HepG2 (cell line): ENCODE data around the gene GCLC. TPM values are rescaled to one million over a fixed set of nuclear protein-coding genes. Genes with fewer than 3 reads are reported as not detected.

Source experiments
- ATAC-seq: fragments of 200-7000 bp; cut with Tn5 transposase; 3 replicates; pipeline ENCODE4 v1.9.1; 2020; ENCODE audit warnings: mild to moderate bottlenecking, moderate library complexity
- BruUV-seq: library from RNA; stranded (reverse); fragments of 400-500 nt; replicated peaks from 2 replicates; lab custom pipeline; 2021; lab: Mats Ljungman, UMichigan
- CTCF ChIA-PET: fragments of 300-600 bp; formaldehyde crosslinking; extraction: SDS; loops from one replicate; lab custom pipeline; 2021; ENCODE audit warnings: low total read pairs, inconsistent platforms, low intra/inter-chr PET ratio; lab: Yijun Ruan, JAX
- POLR2A ChIA-PET: fragments of 350-600 bp; sonication (Branson Sonifier 250); formaldehyde crosslinking; loops from one replicate; lab custom pipeline; 2020; ENCODE audit warnings: antibody characterized with exemption, inconsistent platforms; lab: Yijun Ruan, JAX
- DNase-seq: peaks from one replicate; pipeline ENCODE4 v3.0.0-alpha.2; 2015; ENCODE audit warnings: low spot score
- FAIRE-seq: peaks from 3 replicates; lab custom pipeline; 2011; peaks lifted over from hg19 to GRCh38; lab: Jason Lieb, UNC
- H2AFZ ChIP-seq: one replicate; pipeline ENCODE4 v1.6.1; 2011; ENCODE audit warnings: low read length, inconsistent platforms
- H3K27ac ChIP-seq: fragments of 300-600 bp; 3 replicates; pipeline ENCODE4 v1.8.0; 2011; ENCODE audit warnings: mixed run types, mild to moderate bottlenecking, mixed read lengths, low read length, inconsistent platforms; ENCODE audit not compliant: insufficient read depth; ENCODE audit errors: extremely low read length
- H3K27me3 ChIP-seq, 2 experiments: fragments of 200-600 bp in 1 of 2; 2 replicates in 1 of 2; 3 replicates in 1 of 2; pipeline versions ENCODE4 v1.6.0 to v1.8.0; 2011; ENCODE audit warnings: low read length in 2 of 2, mild to moderate bottlenecking in 2 of 2, moderate library complexity in 2 of 2, inconsistent platforms in 1 of 2; ENCODE audit not compliant: insufficient read depth in 2 of 2, control insufficient read depth in 1 of 2
- H3K36me3 ChIP-seq, 2 experiments: fragments of 200-600 bp in 1 of 2; replicated peaks in 1 of 2; 2 replicates in 1 of 2; 3 replicates in 1 of 2; pipeline versions ENCODE4 v1.5.1 to v1.8.0; 2011; ENCODE audit warnings: low read length in 2 of 2, inconsistent platforms in 1 of 2; ENCODE audit not compliant: insufficient read depth in 2 of 2, control insufficient read depth in 1 of 2
- H3K4me1 ChIP-seq: 2 replicates; pipeline ENCODE4 v1.5.1; 2012; ENCODE audit warnings: low read length, inconsistent platforms; ENCODE audit not compliant: insufficient read depth
- H3K4me2 ChIP-seq: 2 replicates; pipeline ENCODE4 v1.6.0; 2011; ENCODE audit warnings: low read depth, low read length, inconsistent platforms
- H3K4me3 ChIP-seq, 3 experiments: fragments of 200-600 bp in 1 of 3; sonication (generic), shearing (Covaris generic) in 1 of 3; replicated peaks in 1 of 3; 2 replicates each; pipeline ENCODE4 v1.5.1; 2011 to 2016; ENCODE audit warnings: low read length in 3 of 3, inconsistent platforms in 2 of 3, low read depth in 2 of 3, mild to moderate bottlenecking in 2 of 3, control low read depth in 1 of 3, mixed read lengths in 1 of 3; ENCODE audit not compliant: insufficient read depth in 1 of 3
- H3K79me2 ChIP-seq: one replicate; pipeline ENCODE4 v1.6.1; 2011; ENCODE audit warnings: low read length, inconsistent platforms; ENCODE audit not compliant: insufficient read depth
- H3K9ac ChIP-seq: 2 replicates; pipeline ENCODE4 v1.6.0; 2011; ENCODE audit warnings: mild to moderate bottlenecking, low read depth, low read length, inconsistent platforms; ENCODE audit not compliant: insufficient read depth
- H3K9me3 ChIP-seq: 2 replicates; pipeline ENCODE4 v1.5.1; 2012; ENCODE audit warnings: mild to moderate bottlenecking, low read length
- H4K20me1 ChIP-seq: 2 replicates; pipeline ENCODE4 v1.6.0; 2011; ENCODE audit warnings: inconsistent platforms, mild to moderate bottlenecking, low read length, moderate library complexity; ENCODE audit not compliant: insufficient read depth
- CREB1 ChIP-seq, 2 experiments: fragments of 450-650 bp in 1 of 2; IDR thresholded peaks; 2 replicates each; pipeline ENCODE4 v1.6.1; 2016 to 2017; ENCODE audit warnings: control low read depth in 1 of 2, mild to moderate bottlenecking in 1 of 2, missing compliant biosample characterization in 1 of 2, missing genetic modification characterization in 1 of 2
- GATAD1 ChIP-seq: IDR thresholded peaks from 2 replicates; pipeline ENCODE4 v1.6.1; 2016; ENCODE audit warnings: missing genetic modification reagents, missing compliant biosample characterization
- POLR2A ChIP-seq, 2 experiments: IDR thresholded peaks; 2 replicates each; pipeline ENCODE4 v1.6.1; 2011; ENCODE audit warnings: low read depth in 2 of 2, low read length in 2 of 2, mild to moderate bottlenecking in 1 of 2, moderate library complexity in 1 of 2; ENCODE audit not compliant: insufficient read depth in 1 of 2
- PRDM15 ChIP-seq: sonication (generic); formaldehyde crosslinking; IDR thresholded peaks from 2 replicates; pipeline ENCODE4 v1.4.0; 2020; ENCODE audit warnings: missing genetic modification reagents
- SAP130 ChIP-seq: IDR thresholded peaks from 2 replicates; pipeline ENCODE4 v1.6.1; 2016; ENCODE audit warnings: low read depth
- SIX4 ChIP-seq: sonication (generic); formaldehyde crosslinking; IDR thresholded peaks from 2 replicates; pipeline ENCODE4 v1.4.0; 2020; ENCODE audit warnings: missing genetic modification reagents
- SSRP1 ChIP-seq: IDR thresholded peaks from 2 replicates; pipeline ENCODE4 v1.6.1; 2016; ENCODE audit warnings: control low read depth
- TBX2 ChIP-seq: sonication (generic); formaldehyde crosslinking; IDR thresholded peaks from 2 replicates; pipeline ENCODE4 v1.5.0; 2020; ENCODE audit warnings: missing genetic modification reagents, mild to moderate bottlenecking, borderline replicate concordance
- THAP11 ChIP-seq: IDR thresholded peaks from 2 replicates; pipeline ENCODE4 v1.6.1; 2016; ENCODE audit warnings: missing biosample characterization, missing genetic modification reagents
- ZNF792 ChIP-seq: IDR thresholded peaks from 2 replicates; pipeline ENCODE4 v1.6.1; 2016
- WGBS: methylation state at CpG from one replicate; pipeline ENCODE4 v1.1.6; 2017; ENCODE audit warnings: low lambda C conversion rate; 5-methylcytosine and 5-hydroxymethylcytosine counted together
- in situ Hi-C: cut with HindIII; loops from 2 replicates; pipeline ENCODE4 v1.10.0; 2017; ENCODE audit warnings: low pct_unique_long_range_greater_than_20kb; ENCODE audit not compliant: extremely low pct_ligation_motif_present
- intact Hi-C: fragments of 100-400 bp; cut with micrococcal nuclease; formaldehyde crosslinking; loops from one replicate; pipeline ENCODE4 v1.10.0; 2022; ENCODE audit not compliant: unreplicated experiment
- polyA plus RNA-seq, 8 experiments: library from polyadenylated mRNA; depleted of rRNA in 3 of 8; stranded (reverse) in 7 of 8; unstranded in 1 of 8; fragments of >200 nt; fragmentation: Illumina TruSeq in 4 of 8; extraction: Trizol in 4 of 8; gene quantifications; 2 replicates each; pipeline versions ENCODE4 v1.2.1 to v1.2.3, GENCODE V29; 2011 to 2016; ENCODE audit warnings: low read depth in 4 of 8, missing spikeins in 1 of 8, mixed read lengths in 1 of 8; ENCODE audit not compliant: insufficient read depth in 1 of 8
- total RNA-seq, 5 experiments: library from RNA; depleted of rRNA; stranded (reverse); fragments of >200 nt; fragmentation: Illumina TruSeq; extraction: Trizol; gene quantifications; 2 replicates each; pipeline ENCODE4 v1.2.3, GENCODE V29; 2016; ENCODE audit warnings: low read depth in 1 of 5
- TF ChIP-seq, protein P1 (sequence below): sonication (generic); formaldehyde crosslinking; IDR thresholded peaks from 2 replicates; pipeline ENCODE4 v1.9.0; 2021; ENCODE audit warnings: missing genetic modification reagents, borderline replicate concordance

The GCLC gene
- total and polyA plus RNA-seq, 2 of the 13 experiments (the other 11 are each of a cell fraction or from before 2014, with no cell fraction given), result 35.3 to 84.6 TPM

- ATAC-seq (no peak), DNase-seq (no peak), FAIRE-seq (no peak)
- Histone ChIP-seq H3K27me3 (no peaks in the 10 kb centered on the region; a peak in 1 of 5 replicates), H3K27ac (peak overlapping the region; percentile 97), H3K79me2 (peaks cover 66% of the 10 kb centered on the region), H3K4me1 (peaks cover 77% of the 10 kb centered on the region), H3K36me3 (peaks cover 0 to 19% of the 10 kb centered on the region in 2 experiments; a peak in 2 of 5 replicates), H3K4me2 (peak overlapping the region; percentile 91), H3K9me3 (no peaks in the 10 kb centered on the region), H4K20me1 (peaks cover 27% of the 10 kb centered on the region), H3K9ac (peak overlapping the region; percentile 94), H3K4me3 (peak overlapping the region; percentile 91 to 99 (median 97)), H2AFZ (no peak overlapping the region)
- in situ Hi-C loops, result no loop called here
- intact Hi-C loops, result loop anchor here (1.0 to 2.0 kb wide), 5 partner anchors 15 to 251 kb away; partner anchors contain the start of gene LRRC1
- BruUV-seq, result TSS peak; percentile 46
- ChIA-PET POLR2A (interaction anchor here (0.8 to 4.0 kb wide), 10 partner anchors 12 to 250 kb away, joined by 3 to 52 read pairs (median 8); partner anchors contain the start of gene LRRC1), CTCF (interaction anchor here (1.7 to 2.5 kb wide), 2 partner anchors 108 to 182 kb away, joined by 8 to 39 read pairs; no protein-coding TSS in a partner anchor)
- 2% methylated on average over 7 of the region's 7 CpGs for WGBS
- TF ChIP-seq SAP130 (CRISPR knock-in tag) (peak; percentile 26; the same call in 1 of the 2 replicates), ZNF792 (CRISPR knock-in tag) (0 out of 2 replicates have a peak, but pooled peaks have one; percentile 42), CREB1 (IDR thresholded peaks at IDR 0.05) (0 out of 2 replicates have a peak, but pooled peaks have one; percentile 1), CREB1 (CRISPR knock-in tag; IDR thresholded peaks at IDR 0.05) (no peak), TBX2 (CRISPR knock-in tag) (0 out of 2 replicates have a peak, but pooled peaks have one; percentile 0), POLR2A (IDR thresholded peaks at IDR 0.05; ENCODE audit: insufficient read depth in 1 of 2, low read depth in 2 of 2, low read length in 2 of 2) (peak in 1 of 2 experiments; percentile 48; a peak in 1 of 4 replicates), SIX4 (CRISPR knock-in tag) (no peak), GATAD1 (CRISPR knock-in tag) (0 out of 2 replicates have a peak, but pooled peaks have one; percentile 10), SSRP1 (CRISPR knock-in tag) (peak; percentile 74; the same call in 1 of the 2 replicates), THAP11 (CRISPR knock-in tag) (0 out of 2 replicates have a peak, but pooled peaks have one; percentile 13), PRDM15 (peak; percentile 93)
- TF ChIP-seq, protein P1, sequence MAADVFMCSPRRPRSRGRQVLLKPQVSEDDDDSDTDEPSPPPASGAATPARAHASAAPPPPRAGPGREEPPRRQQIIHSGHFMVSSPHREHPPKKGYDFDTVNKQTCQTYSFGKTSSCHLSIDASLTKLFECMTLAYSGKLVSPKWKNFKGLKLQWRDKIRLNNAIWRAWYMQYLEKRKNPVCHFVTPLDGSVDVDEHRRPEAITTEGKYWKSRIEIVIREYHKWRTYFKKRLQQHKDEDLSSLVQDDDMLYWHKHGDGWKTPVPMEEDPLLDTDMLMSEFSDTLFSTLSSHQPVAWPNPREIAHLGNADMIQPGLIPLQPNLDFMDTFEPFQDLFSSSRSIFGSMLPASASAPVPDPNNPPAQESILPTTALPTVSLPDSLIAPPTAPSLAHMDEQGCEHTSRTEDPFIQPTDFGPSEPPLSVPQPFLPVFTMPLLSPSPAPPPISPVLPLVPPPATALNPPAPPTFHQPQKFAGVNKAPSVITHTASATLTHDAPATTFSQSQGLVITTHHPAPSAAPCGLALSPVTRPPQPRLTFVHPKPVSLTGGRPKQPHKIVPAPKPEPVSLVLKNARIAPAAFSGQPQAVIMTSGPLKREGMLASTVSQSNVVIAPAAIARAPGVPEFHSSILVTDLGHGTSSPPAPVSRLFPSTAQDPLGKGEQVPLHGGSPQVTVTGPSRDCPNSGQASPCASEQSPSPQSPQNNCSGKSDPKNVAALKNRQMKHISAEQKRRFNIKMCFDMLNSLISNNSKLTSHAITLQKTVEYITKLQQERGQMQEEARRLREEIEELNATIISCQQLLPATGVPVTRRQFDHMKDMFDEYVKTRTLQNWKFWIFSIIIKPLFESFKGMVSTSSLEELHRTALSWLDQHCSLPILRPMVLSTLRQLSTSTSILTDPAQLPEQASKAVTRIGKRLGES (CRISPR knock-in tag), result no peak
Observed at GRCh38 chr6:53543359-53544216, 1.3 kb downstream of the GCLC start.
